Activated naive CD4-positive, alpha-beta T cell treated with anti-CD3 and anti-CD28 coated beads, Interleukin-2, amount 10 ng/mL, durations not matched to agents 7 days and 5 days (primary cell): ENCODE data around the gene ANKRD24.
"Not testable (repeated sequence)": the region's sequence is repeated elsewhere in the genome, so short reads cannot be mapped to it uniquely, and the experiment has no call there.

Experiments
- CTCF ChIA-PET: fragments of 350-600 bp; sonication (Branson Sonifier 250); formaldehyde crosslinking; loops from one replicate; lab custom pipeline; 2021; ENCODE audit warnings: antibody characterized with exemption; lab: Charles Lee
- DNase-seq: peaks from one replicate; pipeline ENCODE4 v3.0.0-alpha.2; 2020
- H3K27ac Mint-ChIP-seq: one replicate; pipeline ENCODE4 v1.8.0; 2021; ENCODE audit warnings: mild to moderate bottlenecking, moderate library complexity, mixed read lengths
- H3K27me3 Mint-ChIP-seq: one replicate; pipeline ENCODE4 v1.8.0; 2021; ENCODE audit warnings: mild to moderate bottlenecking, mixed read lengths
- H3K36me3 Mint-ChIP-seq: one replicate; pipeline ENCODE4 v1.8.0; 2021; ENCODE audit warnings: mixed read lengths
- H3K4me1 Mint-ChIP-seq: one replicate; pipeline ENCODE4 v1.8.0; 2021; ENCODE audit warnings: mixed read lengths
- H3K4me3 Mint-ChIP-seq: one replicate; pipeline ENCODE4 v1.8.0; 2021; ENCODE audit warnings: mild to moderate bottlenecking, moderate library complexity, mixed read lengths
- H3K9me3 Mint-ChIP-seq: one replicate; pipeline ENCODE4 v1.8.0; 2021; ENCODE audit warnings: mixed read lengths

ANKRD24 gene

GRCh38 chr19:4154571-4155312, 27.7 kb upstream of the ANKRD24 start:
- DNase-seq = no peak
- peaks cover 63% of the 10 kb centered on the region for H3K27me3 Mint-ChIP-seq
- no peaks in the 10 kb centered on the region for H3K9me3 Mint-ChIP-seq
- CTCF ChIA-PET = no interaction called here
- H3K27ac Mint-ChIP-seq = no peak overlapping the region
- peaks cover 11% of the 10 kb centered on the region for H3K4me1 Mint-ChIP-seq
- H3K4me3 Mint-ChIP-seq = no peak overlapping the region
- H3K36me3 Mint-ChIP-seq = no peaks in the 10 kb centered on the region

GRCh38 chr19:4157164-4157563, 25.3 kb upstream of the ANKRD24 start:
- CTCF ChIA-PET = no interaction called here
- Mint-ChIP-seq H3K36me3 (no peaks in the 10 kb centered on the region), H3K9me3 (no peaks in the 10 kb centered on the region), H3K27ac (no peak overlapping the region), H3K4me1 (peaks cover 11% of the 10 kb centered on the region), H3K27me3 (peaks cover 52% of the 10 kb centered on the region), H3K4me3 (no peak overlapping the region)
- no peak for DNase-seq

GRCh38 chr19:4157971-4158370, 24.5 kb upstream of the ANKRD24 start:
- H3K9me3 Mint-ChIP-seq, H3K27ac Mint-ChIP-seq, H3K4me1 Mint-ChIP-seq, DNase-seq, CTCF ChIA-PET, H3K36me3 Mint-ChIP-seq, H3K4me3 Mint-ChIP-seq: not testable (repeated sequence)
- H3K27me3 Mint-ChIP-seq = peaks cover 45% of the 10 kb centered on the region

GRCh38 chr19:4161415-4162077, 20.9 kb upstream of the ANKRD24 start:
- Mint-ChIP-seq H3K9me3 (no peaks in the 10 kb centered on the region), H3K27me3 (peaks cover 42% of the 10 kb centered on the region), H3K4me1 (no peaks in the 10 kb centered on the region), H3K27ac (no peak overlapping the region), H3K36me3 (no peaks in the 10 kb centered on the region), H3K4me3 (no peak overlapping the region)
- CTCF ChIA-PET = interaction anchor here (0.5 kb wide), 1 partner anchor 25 kb away, joined by 3 read pairs; no protein-coding TSS in a partner anchor
- DNase-seq = no peak

- CTCF ChIA-PET = interaction anchor here (2.3 kb wide), 1 partner anchor 25 kb away, joined by 6 read pairs; no protein-coding TSS in a partner anchor
- no peak overlapping the region for H3K27ac Mint-ChIP-seq
- H3K27me3 Mint-ChIP-seq = peaks cover 48% of the 10 kb centered on the region
- no peaks in the 10 kb centered on the region for H3K4me1 Mint-ChIP-seq
- H3K36me3 Mint-ChIP-seq = no peaks in the 10 kb centered on the region
- no peak overlapping the region for H3K4me3 Mint-ChIP-seq
- H3K9me3 Mint-ChIP-seq = no peaks in the 10 kb centered on the region
- DNase-seq = no peak
These were observed 18.2 kb upstream of the ANKRD24 start for GRCh38 chr19:4164262-4164661.

- CTCF ChIA-PET = no interaction called here
- H3K36me3 Mint-ChIP-seq = peaks cover 2% of the 10 kb centered on the region
- DNase-seq = no peak
- no peaks in the 10 kb centered on the region for H3K9me3 Mint-ChIP-seq
- H3K4me1 Mint-ChIP-seq = peaks cover 3% of the 10 kb centered on the region
- H3K27ac Mint-ChIP-seq = no peak overlapping the region
- H3K27me3 Mint-ChIP-seq = peaks cover 44% of the 10 kb centered on the region
- H3K4me3 Mint-ChIP-seq = no peak overlapping the region
These were observed 10.8 kb upstream of the ANKRD24 start for GRCh38 chr19:4171676-4172075.

- H3K4me3 Mint-ChIP-seq = no peak overlapping the region
- peak; percentile 86 for DNase-seq
- H3K9me3 Mint-ChIP-seq = no peaks in the 10 kb centered on the region
- H3K27me3 Mint-ChIP-seq = peaks cover 34% of the 10 kb centered on the region
- CTCF ChIA-PET = no interaction called here
- H3K27ac Mint-ChIP-seq = no peak overlapping the region
- H3K36me3 Mint-ChIP-seq = peaks cover 2% of the 10 kb centered on the region
- peaks cover 3% of the 10 kb centered on the region for H3K4me1 Mint-ChIP-seq
These were observed 9.5 kb upstream of the ANKRD24 start for GRCh38 chr19:4172861-4173473.

GRCh38 chr19:4173479-4174212, 8.8 kb upstream of the ANKRD24 start:
- CTCF ChIA-PET = no interaction called here
- H3K27ac Mint-ChIP-seq = no peak overlapping the region
- no peak for DNase-seq
- no peak overlapping the region for H3K4me3 Mint-ChIP-seq
- H3K27me3 Mint-ChIP-seq = peaks cover 28% of the 10 kb centered on the region
- no peaks in the 10 kb centered on the region for H3K9me3 Mint-ChIP-seq
- peaks cover 4% of the 10 kb centered on the region for H3K36me3 Mint-ChIP-seq
- H3K4me1 Mint-ChIP-seq = peaks cover 3% of the 10 kb centered on the region

- peaks cover 7% of the 10 kb centered on the region for H3K36me3 Mint-ChIP-seq
- no peaks in the 10 kb centered on the region for H3K9me3 Mint-ChIP-seq
- CTCF ChIA-PET = no interaction called here
- no peak overlapping the region for H3K27ac Mint-ChIP-seq
- H3K4me1 Mint-ChIP-seq = peaks cover 4% of the 10 kb centered on the region
- no peak overlapping the region for H3K4me3 Mint-ChIP-seq
- peaks cover 28% of the 10 kb centered on the region for H3K27me3 Mint-ChIP-seq
- DNase-seq = no peak
These were observed 8.1 kb upstream of the ANKRD24 start for GRCh38 chr19:4174213-4174894.

GRCh38 chr19:4174895-4175668, 7.4 kb upstream of the ANKRD24 start:
- Mint-ChIP-seq H3K4me1 (peaks cover 12% of the 10 kb centered on the region), H3K27ac (no peak overlapping the region), H3K4me3 (no peak overlapping the region), H3K36me3 (peaks cover 14% of the 10 kb centered on the region), H3K9me3 (no peaks in the 10 kb centered on the region), H3K27me3 (peaks cover 25% of the 10 kb centered on the region)
- DNase-seq = no peak
- CTCF ChIA-PET = no interaction called here

- Mint-ChIP-seq H3K27me3 (peaks cover 23% of the 10 kb centered on the region), H3K4me1 (peaks cover 17% of the 10 kb centered on the region), H3K9me3 (no peaks in the 10 kb centered on the region), H3K36me3 (peaks cover 17% of the 10 kb centered on the region), H3K4me3 (no peak overlapping the region), H3K27ac (no peak overlapping the region)
- CTCF ChIA-PET = no interaction called here
- no peak for DNase-seq
These were observed 6.9 kb upstream of the ANKRD24 start for GRCh38 chr19:4175669-4175931.

- no peak overlapping the region for H3K4me3 Mint-ChIP-seq
- H3K36me3 Mint-ChIP-seq = peaks cover 20% of the 10 kb centered on the region
- CTCF ChIA-PET = no interaction called here
- H3K9me3 Mint-ChIP-seq = no peaks in the 10 kb centered on the region
- no peak for DNase-seq
- peaks cover 29% of the 10 kb centered on the region for H3K4me1 Mint-ChIP-seq
- H3K27me3 Mint-ChIP-seq = peaks cover 12% of the 10 kb centered on the region
- no peak overlapping the region for H3K27ac Mint-ChIP-seq
These were observed 5.3 kb upstream of the ANKRD24 start for GRCh38 chr19:4177146-4177545.

- peak overlapping the region; percentile 56 for H3K27ac Mint-ChIP-seq
- CTCF ChIA-PET = interaction anchor here (0.6 kb wide), 1 partner anchor 39 kb away, joined by 3 read pairs; no protein-coding TSS in a partner anchor
- H3K4me1 Mint-ChIP-seq = peaks cover 40% of the 10 kb centered on the region
- H3K36me3 Mint-ChIP-seq = peaks cover 24% of the 10 kb centered on the region
- H3K4me3 Mint-ChIP-seq = no peak overlapping the region
- peaks cover 5% of the 10 kb centered on the region for H3K27me3 Mint-ChIP-seq
- H3K9me3 Mint-ChIP-seq = no peaks in the 10 kb centered on the region
- no peak for DNase-seq
These were observed 3.5 kb upstream of the ANKRD24 start for GRCh38 chr19:4178990-4179389.
